ENCODE data around the gene PRSS36. TPM values are rescaled to one million over a fixed set of nuclear protein-coding genes. Genes with fewer than 3 reads are reported as not detected.
A peak's percentile ranks its signal among the peaks of the same experiment; 100 is the strongest.

Gene PRSS36
- total and polyA plus RNA-seq, 5 donors from 2014 or later, result 0.39 to 1.4 (median 1.2) TPM

DNA sequence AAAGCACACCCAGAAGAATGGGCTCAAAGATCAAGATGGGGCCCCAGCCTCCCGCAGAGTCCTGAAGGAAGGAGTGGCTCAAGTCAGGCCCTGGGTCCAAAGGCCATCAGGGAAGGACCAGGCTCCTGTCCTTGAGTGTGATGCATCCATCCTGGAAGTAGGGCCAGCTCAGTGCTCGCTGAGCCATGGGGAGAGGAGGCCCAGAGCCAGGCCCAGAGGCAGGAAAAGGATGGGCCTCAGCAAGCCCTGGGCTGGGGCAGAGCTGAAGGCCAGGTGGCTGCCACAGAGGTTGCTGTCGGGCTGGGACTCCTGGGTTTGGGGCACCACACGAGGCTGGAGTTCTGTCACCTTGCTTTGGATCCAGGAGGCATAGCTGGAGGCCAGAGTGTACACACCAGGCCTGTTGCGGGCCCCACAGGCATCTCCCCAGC lies 18.0 kb downstream of the PRSS36 start:
- no peak for ATAC-seq (ENCODE audit: low read depth in 2 of 2)
- peaks cover 45% of the 10 kb centered on the region for H3K36me3 ChIP-seq (ENCODE audit: control insufficient read depth, insufficient read depth, low read length)

GRCh38 chr16:31131416-31131815 lies 18.4 kb downstream of the PRSS36 start:
- peaks cover 45% of the 10 kb centered on the region for H3K36me3 ChIP-seq (ENCODE audit: control insufficient read depth, insufficient read depth, low read length)

More for the DNA sequence above, 18.0 kb downstream of the PRSS36 start:
- Mint-ChIP-seq H3K9me3 (peaks cover 0 to 1% (median 0%) of the 10 kb centered on the region in 7 donors), H3K27me3 (no peaks in the 10 kb centered on the region), H3K4me1 (peaks cover 0 to 5% (median 2%) of the 10 kb centered on the region in 4 donors), H3K27ac (no peak overlapping the region), H3K36me3 (peaks cover 12% of the 10 kb centered on the region), H3K4me3 (peak overlapping the region in 1 of 4 donors; percentile 73)
- Histone ChIP-seq H3K27ac (ENCODE audit: insufficient read depth, low read length, poor library complexity, severe bottlenecking) (no peak overlapping the region), H3K9me3 (ENCODE audit: control insufficient read depth in 2 of 2, low read length in 2 of 2) (no peaks in the 10 kb centered on the region), H3K27me3 (ENCODE audit: control insufficient read depth, insufficient read depth, low read length) (no peaks in the 10 kb centered on the region), H3K4me3 (ENCODE audit: low read depth, low read length) (no peak overlapping the region), H3K4me1 (ENCODE audit: control insufficient read depth, insufficient read depth, low read length, poor library complexity, severe bottlenecking) (no peaks in the 10 kb centered on the region)
- DNase-seq, result no peak

DNA sequence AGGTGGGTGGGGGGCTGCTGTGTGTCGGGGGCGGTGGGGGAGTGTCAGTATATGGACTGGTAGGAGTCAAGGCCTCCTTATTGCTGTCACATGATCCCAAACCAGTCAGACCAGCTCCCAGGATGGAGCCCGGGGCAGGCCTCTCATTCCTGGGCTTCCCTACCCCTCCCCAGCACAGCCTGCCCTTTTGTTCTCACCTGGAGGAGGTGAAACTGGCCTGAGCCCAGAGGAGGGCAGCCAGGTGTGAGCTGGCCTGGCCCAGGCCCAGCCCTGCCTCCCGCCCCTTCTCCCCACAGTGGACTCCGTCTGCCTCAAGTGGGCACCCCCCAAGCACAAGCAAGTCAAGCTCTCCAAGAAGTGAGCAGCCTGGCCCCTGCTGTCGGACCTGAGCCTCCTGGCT lies 19.0 kb downstream of the PRSS36 start:
- no peak for DNase-seq
- H3K36me3 Mint-ChIP-seq, result peaks cover 17% of the 10 kb centered on the region

More at GRCh38 chr16:31131416-31131815, 18.4 kb downstream of the PRSS36 start:
- H3K4me3 Mint-ChIP-seq, result no peak overlapping the region
- ATAC-seq (ENCODE audit: low read depth in 2 of 2) (no peak), DNase-seq (no peak)
- peaks cover 0 to 1% (median 0%) of the 10 kb centered on the region in 7 donors for H3K9me3 Mint-ChIP-seq
- Histone ChIP-seq H3K4me3 (ENCODE audit: low read depth, low read length) (no peak overlapping the region), H3K9me3 (ENCODE audit: control insufficient read depth in 2 of 2, low read length in 2 of 2) (no peaks in the 10 kb centered on the region), H3K27ac (ENCODE audit: insufficient read depth, low read length, poor library complexity, severe bottlenecking) (no peak overlapping the region), H3K27me3 (ENCODE audit: control insufficient read depth, insufficient read depth, low read length) (no peaks in the 10 kb centered on the region), H3K4me1 (ENCODE audit: control insufficient read depth, insufficient read depth, low read length, poor library complexity, severe bottlenecking) (no peaks in the 10 kb centered on the region)
- H3K27ac Mint-ChIP-seq, result no peak overlapping the region
- H3K27me3 Mint-ChIP-seq, result no peaks in the 10 kb centered on the region
- peaks cover 12% of the 10 kb centered on the region for H3K36me3 Mint-ChIP-seq
- H3K4me1 Mint-ChIP-seq, result peaks cover 0 to 5% (median 2%) of the 10 kb centered on the region in 4 donors

GRCh38 chr16:31130336-31130891 lies 19.5 kb downstream of the PRSS36 start:
- H3K27me3 Mint-ChIP-seq, result no peaks in the 10 kb centered on the region
- Histone ChIP-seq H3K4me3 (ENCODE audit: low read depth, low read length) (no peak overlapping the region), H3K4me1 (ENCODE audit: control insufficient read depth, insufficient read depth, low read length, poor library complexity, severe bottlenecking) (no peaks in the 10 kb centered on the region), H3K36me3 (ENCODE audit: control insufficient read depth, insufficient read depth, low read length) (peaks cover 45% of the 10 kb centered on the region), H3K9me3 (ENCODE audit: control insufficient read depth in 2 of 2, low read length in 2 of 2) (no peaks in the 10 kb centered on the region), H3K27ac (ENCODE audit: insufficient read depth, low read length, poor library complexity, severe bottlenecking) (no peak overlapping the region), H3K27me3 (ENCODE audit: control insufficient read depth, insufficient read depth, low read length) (no peaks in the 10 kb centered on the region)
- peaks cover 0 to 10% (median 2%) of the 10 kb centered on the region in 4 donors for H3K4me1 Mint-ChIP-seq
- ATAC-seq (ENCODE audit: low read depth in 2 of 2) (no peak), DNase-seq (no peak)
- peak overlapping the region in 1 of 3 donors; percentile 75 for H3K27ac Mint-ChIP-seq
- H3K4me3 Mint-ChIP-seq, result no peak overlapping the region
- H3K36me3 Mint-ChIP-seq, result peaks cover 20% of the 10 kb centered on the region
- peaks cover 0 to 1% (median 0%) of the 10 kb centered on the region in 7 donors for H3K9me3 Mint-ChIP-seq

More for the DNA sequence above, 19.0 kb downstream of the PRSS36 start:
- Mint-ChIP-seq H3K4me1 (peaks cover 0 to 10% (median 2%) of the 10 kb centered on the region in 4 donors), H3K27ac (no peak overlapping the region), H3K4me3 (no peak overlapping the region), H3K9me3 (peaks cover 0 to 1% (median 0%) of the 10 kb centered on the region in 7 donors), H3K27me3 (no peaks in the 10 kb centered on the region)
- H3K4me1 ChIP-seq (ENCODE audit: control insufficient read depth, insufficient read depth, low read length, poor library complexity, severe bottlenecking), result no peaks in the 10 kb centered on the region
- ATAC-seq (ENCODE audit: low read depth in 2 of 2), result no peak
- H3K27ac ChIP-seq (ENCODE audit: insufficient read depth, low read length, poor library complexity, severe bottlenecking), result no peak overlapping the region
- no peak overlapping the region for H3K4me3 ChIP-seq (ENCODE audit: low read depth, low read length)
- no peaks in the 10 kb centered on the region for H3K9me3 ChIP-seq (ENCODE audit: control insufficient read depth in 2 of 2, low read length in 2 of 2)
- no peaks in the 10 kb centered on the region for H3K27me3 ChIP-seq (ENCODE audit: control insufficient read depth, insufficient read depth, low read length)
- H3K36me3 ChIP-seq (ENCODE audit: control insufficient read depth, insufficient read depth, low read length), result peaks cover 45% of the 10 kb centered on the region

DNA sequence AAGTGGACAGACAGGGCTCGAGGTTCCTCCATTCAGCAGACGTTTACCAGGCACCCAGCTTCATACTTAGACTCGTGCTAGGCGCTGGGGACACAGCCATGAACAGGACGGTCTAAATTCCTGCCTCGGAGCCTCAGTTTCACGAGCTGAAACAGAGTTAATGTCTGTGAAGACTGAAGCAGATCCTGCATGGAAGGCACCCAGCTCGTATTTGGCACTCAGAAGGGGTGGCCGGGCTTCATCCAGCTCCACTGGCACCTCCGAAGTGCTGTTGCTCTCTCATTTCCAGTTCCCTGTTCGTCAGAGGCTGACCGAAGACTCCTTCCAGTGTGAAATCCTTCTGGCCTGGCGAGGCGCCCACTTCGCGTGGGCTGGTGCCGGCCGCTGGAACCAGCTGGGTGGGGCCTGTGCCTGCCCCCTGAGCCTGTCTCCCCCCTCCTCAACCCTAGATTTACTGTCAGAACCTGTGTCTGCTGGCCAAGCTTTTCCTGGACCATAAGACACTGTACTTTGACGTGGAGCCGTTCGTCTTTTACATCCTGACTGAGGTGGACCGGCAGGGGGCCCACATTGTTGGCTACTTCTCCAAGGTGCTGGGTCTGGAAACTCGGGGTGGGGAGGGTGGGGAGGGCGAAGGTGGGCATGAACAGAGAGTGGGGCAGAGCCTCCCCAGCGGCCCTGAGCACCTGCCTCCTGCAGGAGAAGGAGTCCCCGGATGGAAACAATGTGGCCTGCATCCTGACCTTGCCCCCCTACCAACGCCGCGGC lies 20.1 kb downstream of the PRSS36 start:
- Mint-ChIP-seq H3K27ac (no peak overlapping the region), H3K4me1 (peaks cover 0 to 10% (median 2%) of the 10 kb centered on the region in 4 donors), H3K4me3 (no peak overlapping the region), H3K36me3 (peaks cover 20% of the 10 kb centered on the region), H3K27me3 (no peaks in the 10 kb centered on the region), H3K9me3 (peaks cover 0 to 1% (median 0%) of the 10 kb centered on the region in 7 donors)
- Histone ChIP-seq H3K9me3 (ENCODE audit: control insufficient read depth in 2 of 2, low read length in 2 of 2) (no peaks in the 10 kb centered on the region), H3K4me1 (ENCODE audit: control insufficient read depth, insufficient read depth, low read length, poor library complexity, severe bottlenecking) (no peaks in the 10 kb centered on the region), H3K36me3 (ENCODE audit: control insufficient read depth, insufficient read depth, low read length) (peaks cover 45% of the 10 kb centered on the region), H3K27me3 (ENCODE audit: control insufficient read depth, insufficient read depth, low read length) (no peaks in the 10 kb centered on the region), H3K27ac (ENCODE audit: insufficient read depth, low read length, poor library complexity, severe bottlenecking) (no peak overlapping the region), H3K4me3 (ENCODE audit: low read depth, low read length) (no peak overlapping the region)
- ATAC-seq (ENCODE audit: low read depth in 2 of 2), result no peak
- no peak for DNase-seq

DNA sequence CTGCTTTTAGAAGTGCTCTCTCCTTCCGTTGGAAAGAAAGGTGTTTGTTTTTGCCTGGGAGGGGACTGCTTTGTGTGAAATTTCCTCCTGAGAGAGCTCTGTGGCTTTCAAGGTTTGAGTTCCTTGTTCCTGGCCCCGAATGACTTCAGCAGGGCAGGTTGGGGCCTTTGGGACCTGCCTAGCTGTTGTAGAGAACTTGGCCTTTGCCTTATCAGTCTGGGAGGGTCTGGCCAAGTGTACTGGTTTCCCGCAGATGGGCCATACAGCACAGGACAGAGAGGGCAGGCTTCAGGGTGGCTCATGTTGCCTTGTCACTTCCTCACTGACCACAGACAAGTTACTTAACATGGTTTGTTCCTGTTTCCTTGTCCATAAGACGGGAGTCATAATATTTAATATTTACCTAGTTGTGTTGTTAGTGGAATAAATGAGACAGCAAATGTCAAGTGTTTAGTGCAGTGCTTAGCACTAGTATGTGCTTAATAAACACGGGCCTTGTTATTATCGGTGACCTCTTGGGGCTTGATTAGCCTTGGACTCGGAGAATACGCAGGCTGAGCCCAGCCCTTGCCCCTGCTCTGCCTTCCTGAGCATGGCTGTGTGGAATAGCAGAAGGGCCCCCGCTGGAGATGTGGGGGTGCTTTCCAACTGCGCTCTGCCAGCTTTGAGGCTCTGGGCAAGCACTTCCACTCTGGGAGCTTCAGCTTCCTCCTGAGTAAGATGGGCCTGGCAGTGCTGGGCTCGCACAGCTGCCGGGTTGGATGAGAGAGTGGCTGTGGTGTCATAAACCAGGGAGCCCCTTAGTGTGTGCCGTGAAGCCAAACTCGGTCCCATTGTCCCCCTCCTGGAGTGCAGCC lies 20.9 kb downstream of the PRSS36 start:
- DNase-seq, result no peak
- no peak for ATAC-seq (ENCODE audit: low read depth in 2 of 2)
- H3K36me3 ChIP-seq (ENCODE audit: control insufficient read depth, insufficient read depth, low read length), result peaks cover 47% of the 10 kb centered on the region
- H3K27ac ChIP-seq (ENCODE audit: insufficient read depth, low read length, poor library complexity, severe bottlenecking), result no peak overlapping the region
- H3K4me3 ChIP-seq (ENCODE audit: low read depth, low read length), result no peak overlapping the region
- Mint-ChIP-seq H3K4me1 (peaks cover 0 to 10% (median 2%) of the 10 kb centered on the region in 4 donors), H3K36me3 (peaks cover 20% of the 10 kb centered on the region), H3K27me3 (no peaks in the 10 kb centered on the region), H3K27ac (peak overlapping the region in 1 of 3 donors; percentile 38), H3K9me3 (peaks cover 0 to 1% (median 0%) of the 10 kb centered on the region in 7 donors), H3K4me3 (no peak overlapping the region)
- H3K27me3 ChIP-seq (ENCODE audit: control insufficient read depth, insufficient read depth, low read length), result no peaks in the 10 kb centered on the region
- no peaks in the 10 kb centered on the region for H3K9me3 ChIP-seq (ENCODE audit: control insufficient read depth in 2 of 2, low read length in 2 of 2)
- no peaks in the 10 kb centered on the region for H3K4me1 ChIP-seq (ENCODE audit: control insufficient read depth, insufficient read depth, low read length, poor library complexity, severe bottlenecking)

DNA sequence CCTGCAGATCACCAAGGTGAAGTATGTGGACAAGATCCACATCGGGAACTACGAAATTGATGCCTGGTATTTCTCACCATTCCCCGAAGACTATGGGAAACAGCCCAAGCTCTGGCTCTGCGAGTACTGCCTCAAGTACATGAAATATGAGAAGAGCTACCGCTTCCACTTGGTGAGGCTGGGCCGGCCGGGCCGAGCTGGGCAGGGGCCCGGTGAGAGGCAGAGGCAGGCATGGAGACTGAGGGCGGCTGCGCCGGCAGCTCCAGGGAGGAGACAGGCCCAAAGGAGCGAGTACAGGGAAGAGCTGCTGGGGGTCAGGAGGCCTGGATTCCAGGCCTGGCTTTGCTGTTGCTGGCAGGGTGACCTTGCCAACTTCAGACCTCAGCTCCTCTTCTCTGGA lies 22.7 kb downstream of the PRSS36 start:
- no peaks in the 10 kb centered on the region for H3K27me3 ChIP-seq (ENCODE audit: control insufficient read depth, insufficient read depth, low read length)
- Mint-ChIP-seq H3K4me3 (no peak overlapping the region), H3K27ac (no peak overlapping the region), H3K36me3 (peaks cover 17% of the 10 kb centered on the region), H3K4me1 (peaks cover 0 to 10% (median 2%) of the 10 kb centered on the region in 4 donors), H3K27me3 (no peaks in the 10 kb centered on the region), H3K9me3 (no peaks in the 10 kb centered on the region)
- no peak overlapping the region for H3K4me3 ChIP-seq (ENCODE audit: low read depth, low read length)
- peaks cover 52% of the 10 kb centered on the region for H3K36me3 ChIP-seq (ENCODE audit: control insufficient read depth, insufficient read depth, low read length)
- no peaks in the 10 kb centered on the region for H3K4me1 ChIP-seq (ENCODE audit: control insufficient read depth, insufficient read depth, low read length, poor library complexity, severe bottlenecking)
- no peaks in the 10 kb centered on the region for H3K9me3 ChIP-seq (ENCODE audit: control insufficient read depth in 2 of 2, low read length in 2 of 2)
- no peak overlapping the region for H3K27ac ChIP-seq (ENCODE audit: insufficient read depth, low read length, poor library complexity, severe bottlenecking)
- ATAC-seq (ENCODE audit: low read depth in 2 of 2) (no peak), DNase-seq (no peak)
